GM20431 (cell line): Measurements from ENCODE around the gene NISCH.

Experiments used
- in situ Hi-C: fragments of 300-500 bp; cut with MseI, MboI; formaldehyde crosslinking; loops from one replicate; pipeline ENCODE4 v1.15.0; 2020; ENCODE audit warnings: low sequenced_read_pairs; ENCODE audit not compliant: unreplicated experiment

The NISCH gene

DNA sequence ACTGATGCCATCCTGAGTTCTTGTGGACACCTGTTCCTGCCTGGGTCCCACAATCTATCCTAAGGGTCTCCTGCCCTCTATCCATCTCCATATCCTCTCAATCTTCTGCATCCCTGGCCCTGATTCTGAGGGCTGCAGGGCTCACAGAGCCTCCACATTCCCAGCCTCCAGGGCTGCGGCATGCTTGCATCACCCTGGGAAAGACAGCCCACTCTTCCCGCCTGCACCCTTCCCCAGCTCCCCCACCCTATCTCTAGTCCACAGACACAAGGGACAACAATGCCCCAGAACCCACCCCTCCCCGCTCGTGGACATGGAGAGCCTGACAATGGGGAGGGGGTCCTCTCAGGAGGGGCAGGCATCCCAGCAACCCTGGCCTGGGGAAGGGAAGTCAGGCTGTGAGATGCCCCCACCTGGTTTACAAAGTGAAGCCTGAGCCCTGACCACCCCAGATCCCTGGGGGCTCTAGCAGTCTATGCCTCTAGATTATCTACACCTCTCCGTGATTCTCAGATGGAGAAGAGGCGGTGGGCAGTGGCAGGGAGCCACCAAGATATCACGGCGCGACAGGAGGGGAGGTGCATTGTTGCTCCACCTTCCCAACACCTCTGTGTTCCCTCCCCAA lies 20.8 kb upstream of the NISCH start:
- in situ Hi-C loops, result no loop called here

DNA sequence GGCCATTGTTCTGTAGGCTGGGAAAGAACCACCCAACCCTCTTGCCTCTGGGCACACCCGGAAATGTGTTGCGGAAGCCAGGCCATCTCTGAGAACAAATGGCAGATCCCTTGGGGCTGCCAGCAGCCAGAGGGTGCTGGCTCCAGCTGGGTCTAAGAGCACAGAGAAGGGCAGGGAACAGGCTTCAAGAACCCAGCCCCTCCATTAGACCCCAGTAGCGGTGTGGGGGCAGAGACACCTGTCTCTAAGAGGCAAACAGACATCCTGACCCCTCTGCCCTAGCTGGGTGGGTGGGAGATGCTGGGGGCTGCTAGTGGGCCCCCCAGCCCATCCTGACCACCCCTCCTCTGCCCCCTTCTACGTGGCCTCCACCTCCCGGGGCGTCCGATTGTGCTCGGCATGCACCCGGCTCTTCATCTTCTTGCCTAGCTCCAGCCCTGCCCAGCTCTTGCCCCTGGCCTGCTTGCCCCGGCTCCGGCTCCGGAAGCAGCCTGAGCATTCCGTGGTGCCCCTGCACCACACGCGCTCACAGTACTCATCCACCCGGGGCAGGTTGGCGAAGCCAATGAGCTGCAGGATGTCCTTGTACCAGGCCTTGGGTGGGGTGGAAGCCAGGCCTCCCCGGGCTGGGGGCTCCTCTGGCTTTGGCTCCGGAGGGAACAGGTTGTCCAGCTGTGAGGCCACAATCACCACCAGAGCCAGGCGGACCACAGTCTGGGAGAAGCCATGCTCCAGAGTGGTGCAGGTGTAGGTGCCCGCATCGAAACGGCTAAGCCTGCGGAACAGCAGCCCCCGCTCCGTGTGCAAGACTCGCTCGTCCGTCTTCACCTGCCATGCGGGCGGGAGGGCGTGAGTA lies 19.9 kb upstream of the NISCH start:
- in situ Hi-C loops, result no loop called here

DNA sequence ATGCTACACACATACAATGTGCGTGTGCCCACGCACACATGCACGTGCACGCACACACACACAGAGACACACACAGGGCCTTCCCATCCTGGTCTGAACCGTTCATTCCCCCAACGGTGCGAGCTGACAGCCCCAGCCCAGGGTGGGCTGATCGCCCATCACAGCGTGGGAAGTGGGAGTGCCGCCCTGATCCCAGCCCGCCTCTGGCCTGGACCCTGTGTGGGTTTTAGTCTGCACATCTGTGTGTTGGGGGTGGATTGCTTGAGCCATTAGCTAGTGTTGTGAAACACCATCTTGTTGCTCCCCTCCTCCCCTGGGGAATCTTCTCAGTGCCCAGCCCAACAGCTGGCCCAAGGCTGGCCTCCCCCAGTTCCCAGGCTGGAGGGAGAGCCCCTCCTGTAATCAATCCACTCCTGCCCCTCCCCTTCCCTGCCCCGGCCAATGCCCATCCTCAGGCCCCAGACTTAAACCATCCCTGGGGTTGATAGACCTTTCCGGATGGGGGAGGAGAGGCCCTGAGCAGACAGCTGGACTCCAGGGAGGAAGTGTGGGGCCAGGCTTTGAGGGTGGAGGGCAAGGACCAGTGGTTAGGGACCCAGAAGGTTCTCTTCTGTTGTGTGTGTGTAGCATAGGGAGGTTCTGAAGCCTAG lies 18.8 kb upstream of the NISCH start:
- in situ Hi-C loops, result no loop called here

DNA sequence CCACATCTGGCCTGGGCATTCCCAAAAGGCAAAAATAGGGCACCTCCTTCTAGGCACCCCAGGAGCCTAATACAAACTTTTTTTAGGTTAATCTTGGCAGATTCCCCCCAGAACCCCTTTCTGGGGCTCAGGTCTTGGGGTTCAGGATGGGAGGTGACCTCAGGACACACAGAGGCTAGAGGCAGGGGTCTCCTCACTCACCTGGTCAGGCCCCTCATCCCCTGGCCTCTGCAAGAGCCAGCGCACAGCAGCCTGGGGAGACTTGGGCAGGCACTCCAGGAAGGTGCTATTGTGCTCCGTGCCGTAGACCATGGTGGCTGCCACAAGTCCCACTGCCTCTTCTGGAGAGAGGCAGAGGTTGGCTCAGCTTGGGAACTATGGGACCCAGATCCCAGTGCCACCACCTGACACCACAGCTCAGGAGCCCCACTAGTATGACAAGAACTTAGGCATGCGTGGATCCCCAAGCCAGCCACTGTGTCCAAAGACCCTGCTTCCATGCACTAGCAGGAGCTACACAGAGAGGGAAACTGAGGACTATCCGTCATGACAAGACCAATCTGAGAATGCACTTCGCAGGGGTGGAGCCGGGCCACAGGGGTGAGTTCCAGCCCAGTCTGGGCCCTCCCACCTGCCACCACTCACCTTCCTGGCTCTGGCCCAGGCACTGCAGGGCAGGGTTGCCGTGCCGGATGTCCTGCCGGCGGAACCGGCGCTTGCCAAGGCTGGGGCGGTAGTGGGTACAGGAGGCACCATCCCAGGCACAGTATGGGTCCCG lies 17.9 kb upstream of the NISCH start:
- in situ Hi-C loops, result no loop called here

DNA sequence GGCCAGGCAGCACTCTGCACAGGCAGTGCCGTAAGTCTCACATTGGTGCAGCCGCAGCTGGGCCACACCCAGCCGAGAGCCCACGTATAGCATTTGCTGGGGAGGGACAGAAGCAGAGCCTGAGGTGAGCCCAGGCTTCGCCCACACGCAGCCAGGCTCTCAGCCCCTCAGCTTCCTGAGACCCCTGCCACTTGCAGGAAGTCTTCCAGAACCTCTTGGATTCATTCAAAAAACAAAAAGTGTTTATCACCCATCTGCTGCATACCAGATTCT lies 17.4 kb upstream of the NISCH start:
- in situ Hi-C loops, result no loop called here

DNA sequence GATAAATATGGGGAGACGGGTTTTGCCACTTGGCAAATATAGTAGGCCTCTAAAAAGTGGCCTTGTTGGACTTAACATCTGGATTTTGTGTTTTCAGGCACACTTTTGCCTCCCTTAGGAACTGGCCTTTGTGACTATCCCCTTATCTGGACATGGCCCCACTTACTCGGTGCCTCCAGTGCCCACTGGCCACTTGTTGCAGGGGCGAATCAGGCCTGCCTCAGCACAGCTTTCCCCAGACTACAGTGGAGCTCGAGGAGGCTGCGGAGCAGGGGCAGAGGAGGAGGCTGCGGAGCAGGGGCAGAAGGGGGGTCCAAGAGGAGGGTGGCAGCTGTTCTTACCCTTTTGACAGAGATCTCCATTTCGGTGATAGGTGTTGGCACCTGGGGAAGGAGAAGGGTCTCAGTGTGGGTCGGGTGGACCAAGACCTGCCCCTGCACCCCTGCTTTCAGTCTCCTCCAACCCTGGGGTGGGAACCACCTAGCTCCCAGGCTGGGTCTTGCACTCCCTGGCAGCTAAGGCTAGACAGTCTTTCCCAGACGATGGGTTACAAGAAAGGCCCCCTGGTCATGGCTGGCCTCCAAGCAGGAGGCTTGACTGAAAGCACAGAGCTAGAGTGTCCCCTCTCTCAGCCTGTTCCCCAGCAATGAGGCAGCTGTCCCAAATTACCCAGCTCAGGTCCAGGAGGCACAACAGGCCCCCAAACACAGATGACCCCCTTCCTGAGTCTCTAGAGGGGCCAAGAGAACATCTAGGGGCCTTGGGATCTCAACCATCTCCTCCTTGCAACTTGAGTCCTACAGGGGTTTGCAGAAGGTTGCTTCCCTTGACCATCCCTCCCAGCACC lies 16.6 kb upstream of the NISCH start:
- in situ Hi-C loops, result no loop called here

DNA sequence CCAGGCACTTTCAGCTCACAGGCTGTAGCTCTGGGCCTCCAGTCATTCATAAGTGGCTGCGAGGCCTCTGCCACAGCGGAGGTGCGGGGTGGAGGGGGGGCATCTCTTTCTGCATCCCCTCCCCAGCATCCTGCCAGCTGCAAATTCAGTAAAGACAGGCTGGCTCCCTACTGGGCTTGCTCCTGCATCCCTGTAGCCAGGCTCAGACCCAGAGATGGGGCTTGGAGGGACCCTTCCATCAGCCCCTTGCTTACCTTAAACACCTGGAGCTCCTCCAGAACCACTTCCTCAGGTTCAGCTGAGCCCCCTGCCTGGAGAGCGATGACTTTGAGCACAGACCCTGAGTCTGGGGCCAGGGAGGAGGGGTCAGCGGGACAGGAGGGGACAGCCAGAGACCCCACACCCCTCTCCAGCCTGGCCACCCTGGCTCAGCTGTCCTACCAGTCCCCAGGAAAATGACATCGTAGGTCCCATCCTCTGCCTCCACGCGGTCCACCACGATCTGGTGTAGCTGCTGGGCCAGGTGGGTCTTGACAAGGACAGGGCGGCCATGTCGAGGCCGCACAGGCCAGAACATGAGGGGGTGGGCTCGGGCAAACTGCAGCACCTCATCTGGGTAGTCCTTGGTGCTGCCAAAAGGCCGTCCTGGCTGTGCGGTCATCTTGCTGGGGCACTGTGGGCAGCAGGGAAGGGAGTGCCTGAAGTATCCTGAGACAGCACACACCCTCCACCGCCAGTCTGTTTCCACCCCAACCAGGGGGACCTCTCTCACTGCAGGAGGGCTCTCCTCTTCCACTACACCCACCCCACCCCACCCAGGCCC lies 15.8 kb upstream of the NISCH start:
- in situ Hi-C loops, result no loop called here

DNA sequence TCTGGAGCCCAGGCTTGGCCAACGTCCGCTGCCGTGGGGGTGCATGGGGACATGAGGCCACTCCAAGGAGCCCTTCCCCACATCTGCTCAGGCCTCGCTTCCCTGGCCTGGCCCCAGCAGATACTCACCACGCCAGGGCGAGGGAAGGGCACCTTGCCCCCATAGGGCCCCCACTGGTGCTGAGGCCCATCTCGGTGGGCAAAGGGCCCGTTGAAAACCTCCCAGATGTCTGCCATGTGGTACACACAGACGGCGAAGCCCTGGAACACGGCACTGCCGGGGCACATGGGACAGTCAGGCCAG lies 15.2 kb upstream of the NISCH start:
- in situ Hi-C loops, result no loop called here

DNA sequence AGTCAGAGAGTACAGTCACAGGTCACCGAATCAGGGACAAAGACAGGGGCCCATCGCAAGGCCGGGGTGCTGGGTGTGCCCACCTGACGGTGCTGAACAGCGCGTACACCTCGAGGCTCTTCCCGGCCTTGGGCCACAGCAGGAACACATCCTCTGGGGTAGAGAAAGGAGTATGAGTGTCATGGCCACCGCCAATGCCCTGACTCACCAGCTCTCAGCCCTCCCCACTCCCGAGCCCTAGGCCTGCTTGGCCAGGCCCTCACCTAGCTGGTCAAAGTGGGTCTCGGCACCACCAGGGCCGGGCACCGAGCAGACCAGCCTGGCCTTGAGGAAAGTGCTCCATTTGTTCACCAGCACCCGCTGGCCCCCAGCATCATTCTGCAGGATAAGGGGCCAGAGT lies 14.7 kb upstream of the NISCH start:
- in situ Hi-C loops, result no loop called here

DNA sequence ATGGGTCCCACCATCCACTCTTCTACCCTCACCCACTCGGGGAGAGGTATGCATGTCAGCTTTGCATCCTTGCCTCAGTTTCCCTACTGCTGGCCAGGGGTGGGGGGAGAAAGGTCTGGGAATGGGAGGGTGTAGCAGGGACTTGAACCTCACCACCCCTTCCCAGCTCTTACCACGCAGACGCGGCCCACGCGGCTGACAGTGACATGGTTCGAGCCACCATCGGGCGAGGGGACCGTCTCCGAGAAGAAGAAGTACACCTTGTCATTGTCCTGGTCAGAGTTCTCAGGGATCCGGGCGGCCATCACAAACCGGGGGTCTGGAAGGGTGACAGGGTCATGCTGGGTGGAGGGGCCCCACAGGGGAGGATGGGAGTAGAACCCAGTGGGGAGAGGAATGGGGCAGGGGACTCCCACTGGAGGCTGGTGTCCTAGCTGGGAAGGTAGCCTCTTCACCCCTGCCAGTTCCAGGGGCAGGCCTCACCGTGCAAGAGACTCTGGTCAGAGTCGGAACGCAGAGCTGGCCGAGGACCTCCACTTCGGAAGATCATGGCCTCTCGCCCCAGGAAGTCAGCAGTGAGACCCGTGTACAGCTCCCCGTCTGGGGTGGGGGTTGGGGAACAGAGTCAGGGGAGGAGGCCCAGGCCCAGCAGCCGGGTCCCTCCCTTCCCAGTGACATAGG lies 14.2 kb upstream of the NISCH start:
- in situ Hi-C loops, result no loop called here

DNA sequence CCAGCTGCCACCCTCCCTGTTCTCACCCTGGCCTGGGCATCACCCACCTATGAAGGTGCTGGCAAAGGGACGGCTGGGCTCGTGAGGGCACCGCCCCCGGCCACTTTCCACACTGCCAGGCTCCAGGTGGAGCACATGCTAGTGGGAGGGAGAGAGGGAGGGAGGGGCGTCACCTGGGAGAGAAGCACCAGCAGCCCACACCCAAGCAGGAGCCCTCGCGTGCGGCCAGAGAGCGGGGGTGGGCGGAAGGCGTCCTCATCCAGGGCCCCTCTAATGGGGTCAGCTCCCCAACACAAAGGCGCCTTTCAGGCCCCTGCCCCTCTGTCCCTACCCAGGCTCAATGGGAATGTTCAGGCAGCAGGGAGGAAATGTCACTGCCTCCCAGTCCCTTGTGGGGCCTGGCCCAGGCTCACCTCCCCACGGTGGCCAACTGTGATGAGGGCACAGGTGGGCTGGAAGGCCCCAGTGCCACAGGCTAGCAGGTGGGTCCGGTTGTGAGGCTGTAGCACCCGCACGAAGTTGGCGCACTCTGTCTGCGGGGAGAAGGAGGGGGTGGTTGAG lies 13.6 kb upstream of the NISCH start:
- in situ Hi-C loops, result no loop called here

DNA sequence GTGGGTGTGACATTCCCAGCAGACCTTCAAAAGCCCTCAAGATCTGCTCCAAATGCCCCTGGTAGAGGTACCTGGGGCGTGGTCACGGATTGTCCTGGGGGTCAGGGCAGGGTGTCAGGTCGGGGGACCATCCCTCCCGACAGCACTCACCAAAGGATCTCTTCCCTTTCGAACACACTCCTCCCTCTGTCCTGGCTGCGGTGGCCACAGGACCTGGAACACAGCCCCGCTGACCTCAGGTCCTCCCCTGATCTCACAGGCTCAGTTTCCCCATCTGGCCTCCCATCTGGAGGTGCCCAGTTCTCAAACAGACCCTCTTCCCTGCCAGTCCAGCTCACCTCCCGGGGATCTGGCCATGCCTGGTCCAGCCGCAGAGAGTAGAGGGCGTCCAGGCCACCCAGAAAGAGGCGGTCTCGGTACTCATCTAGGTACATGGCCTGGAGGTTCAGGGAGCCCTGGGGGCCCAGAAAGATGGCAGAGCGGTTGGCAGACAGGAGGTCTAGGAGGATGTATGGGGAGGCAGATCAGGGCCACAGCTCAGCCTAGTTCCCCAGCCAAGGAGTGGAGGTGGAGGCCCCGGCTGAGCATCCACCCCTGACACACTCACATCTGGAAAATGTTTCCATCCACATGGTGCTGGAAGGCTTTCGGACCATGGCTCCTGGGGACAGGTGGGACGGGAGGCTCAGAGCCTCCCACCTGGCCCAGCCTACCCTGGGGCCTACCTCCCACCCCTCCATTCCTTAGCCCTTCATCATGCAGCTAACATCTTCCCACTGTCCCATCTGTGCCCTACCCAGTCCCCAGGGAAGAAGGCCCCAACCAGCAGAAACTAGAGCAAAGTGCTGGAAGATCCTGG lies 12.8 kb upstream of the NISCH start:
- in situ Hi-C loops, result no loop called here

DNA sequence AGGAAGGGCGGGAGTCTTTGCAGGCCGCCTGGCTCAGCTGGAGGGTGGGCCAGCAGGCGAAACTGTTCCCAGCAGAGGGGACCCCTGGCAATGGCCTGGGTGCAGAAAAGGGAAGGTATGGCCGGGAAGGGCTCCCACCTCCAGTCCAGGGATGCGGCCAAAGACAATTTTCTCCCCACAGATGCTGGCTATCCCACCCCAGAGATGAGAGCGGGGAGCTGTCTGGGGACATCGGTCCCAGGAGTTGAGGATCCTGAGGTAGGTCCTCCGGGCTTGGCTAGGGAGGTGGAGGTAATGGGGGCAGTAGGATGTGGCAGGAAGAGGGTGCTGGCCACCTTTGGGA lies 12.2 kb upstream of the NISCH start:
- in situ Hi-C loops, result no loop called here

DNA sequence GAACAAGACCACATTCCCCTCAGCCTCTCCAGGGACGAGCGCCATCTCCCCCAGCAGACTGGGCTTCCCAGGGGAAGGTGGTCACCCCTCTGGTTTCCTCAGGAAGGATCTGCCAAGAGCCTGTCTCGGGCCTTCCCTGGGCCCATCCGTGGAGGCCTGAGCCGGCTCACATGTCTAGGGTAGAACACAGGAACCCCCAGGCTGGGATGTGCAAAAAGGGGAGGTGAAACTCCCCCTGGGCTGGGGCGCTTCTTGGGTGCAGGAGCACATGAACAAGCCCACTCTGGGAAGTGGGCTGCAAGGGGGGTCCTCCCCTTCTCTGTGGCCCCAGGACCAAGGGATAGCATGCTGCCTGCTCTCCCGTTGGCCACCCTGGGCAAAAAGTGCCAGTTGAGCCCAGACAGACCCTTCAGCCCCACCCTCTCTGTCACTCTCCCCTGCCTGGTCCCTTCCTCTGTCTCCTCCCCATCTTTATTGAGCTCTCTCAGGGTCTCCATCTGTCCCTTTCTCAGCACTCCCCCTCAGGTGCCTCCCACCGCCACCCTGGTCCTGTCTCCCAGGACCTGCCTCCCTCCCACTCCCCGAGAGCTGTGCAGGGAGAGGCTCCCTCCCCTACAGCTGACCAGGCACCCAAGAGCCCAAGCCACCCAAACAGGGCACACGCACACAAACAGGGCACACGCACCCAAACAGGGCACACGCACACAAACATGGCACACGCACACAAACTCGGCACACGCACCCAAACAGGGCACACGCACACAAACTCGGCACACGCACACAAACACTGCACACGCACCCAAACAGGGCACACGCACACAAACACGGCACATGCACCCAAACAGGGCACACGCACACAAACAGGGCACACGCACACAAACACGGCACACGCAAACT lies 11.4 kb upstream of the NISCH start:
- in situ Hi-C loops, result no loop called here

DNA sequence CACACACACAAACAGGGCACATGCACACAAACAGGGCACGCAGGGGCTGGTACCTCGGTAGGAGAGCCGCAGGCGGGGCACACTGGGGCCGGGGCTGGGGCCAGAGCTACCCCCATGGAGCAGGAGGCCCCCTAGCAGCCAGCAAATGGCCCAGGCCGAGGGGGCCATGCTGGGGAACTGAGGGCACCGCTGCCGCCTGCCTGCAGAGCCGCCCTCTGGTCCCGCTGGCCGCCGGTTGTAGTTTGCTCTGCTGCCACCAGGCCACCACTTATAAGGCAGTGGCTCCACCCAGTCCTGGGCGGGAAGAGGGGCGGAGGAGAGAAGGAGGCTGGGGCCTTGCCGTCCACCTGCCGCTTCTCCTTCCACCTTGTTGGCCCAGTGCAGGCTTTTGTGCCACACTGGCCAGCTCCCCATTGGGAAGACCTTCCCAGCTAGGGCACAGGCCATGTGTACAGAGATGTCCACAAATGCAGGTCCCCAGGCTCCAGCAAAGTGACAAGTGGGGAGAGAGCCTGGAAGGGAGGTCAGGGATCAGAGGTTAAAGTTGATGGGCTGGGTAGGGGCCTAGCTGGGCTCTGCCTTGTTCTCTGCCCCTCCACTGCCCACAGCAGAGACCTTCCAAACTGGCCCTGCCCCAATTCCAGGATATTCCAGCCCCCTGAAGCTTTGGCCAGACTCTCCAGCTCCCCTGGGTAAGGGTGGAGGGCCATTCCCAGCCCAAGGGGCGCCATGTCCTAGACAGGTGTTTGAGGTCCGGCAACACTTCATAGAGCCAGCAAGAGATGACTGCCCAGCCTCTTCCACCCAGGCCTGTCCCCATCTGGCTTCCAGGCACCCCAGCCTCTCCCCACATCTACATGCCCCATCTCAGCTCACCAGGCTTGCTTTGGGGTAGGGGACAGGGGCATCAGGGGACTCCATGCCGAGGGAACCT lies 10.3 kb upstream of the NISCH start, which contains the start of gene SEMA3G:
TSS of gene SEMA3G (minus strand) at position 244 of the 934 bp plus-strand sequence. CDS start at position 168, 76 bp downstream.
- in situ Hi-C loops, result no loop called here
